A549 (cell line): ENCODE results near the gene AP3B1. TPM values are rescaled to one million over a fixed set of nuclear protein-coding genes. Genes with fewer than 3 reads are reported as not detected.
A peak's percentile ranks its signal among the peaks of the same experiment; 100 is the strongest.

Experiments used
- ATAC-seq, 2 experiments: fragments of 200-7000 bp in 1 of 2; fragments of >200 bp in 1 of 2; cut with Nextera tagmentation in 1 of 2; cut with Tn5 transposase in 1 of 2; 3 replicates each; pipeline versions ENCODE4 v1.8.0 to v1.9.1; 2018 to 2020; ENCODE audit warnings: mild to moderate bottlenecking in 1 of 2, moderate library complexity in 1 of 2
- CTCF ChIA-PET: fragments of 300-600 bp; sonication (Branson Sonifier 250); formaldehyde crosslinking; extraction: SDS; loops from one replicate; lab custom pipeline; 2021; ENCODE audit warnings: antibody characterized with exemption, inconsistent platforms; lab: Yijun Ruan, JAX
- POLR2A ChIA-PET: fragments of 350-600 bp; formaldehyde crosslinking; extraction: SDS; loops from one replicate; lab custom pipeline; 2021; ENCODE audit warnings: antibody characterized with exemption, inconsistent platforms; lab: Yijun Ruan, JAX
- DNase-seq, 2 experiments: peaks; one replicate each; pipeline versions ENCODE4 v3.0.0 to v3.0.0-alpha.2; 2011 to 2016; ENCODE audit warnings: low read depth in 1 of 2, low spot score in 1 of 2
- FAIRE-seq: peaks from 2 replicates; lab custom pipeline; 2011; peaks lifted over from hg19 to GRCh38; lab: Jason Lieb, UNC
- H3K27ac ChIP-seq, 2 experiments: fragments of >200 bp; sonication (Bioruptor Twin); formaldehyde crosslinking; 3 replicates each; pipeline ENCODE4 v1.5.1; 2016 to 2017
- H3K4me1 ChIP-seq: fragments of >200 bp; sonication (Bioruptor Twin); formaldehyde crosslinking; 3 replicates; pipeline ENCODE4 v1.6.1; 2016
- H3K4me2 ChIP-seq: fragments of >200 bp; sonication (Bioruptor Twin); formaldehyde crosslinking; 3 replicates; pipeline ENCODE4 v1.6.1; 2016
- H3K4me3 ChIP-seq: fragments of >200 bp; sonication (Bioruptor Twin); formaldehyde crosslinking; 3 replicates; pipeline ENCODE4 v1.5.1; 2016
- H3K9me3 ChIP-seq: fragments of >200 bp; sonication (Bioruptor Twin); formaldehyde crosslinking; 3 replicates; pipeline ENCODE4 v1.6.1; 2016
- CHD4 ChIP-seq: fragments of 200-600 bp; sonication (generic); IDR thresholded peaks from 2 replicates; pipeline ENCODE4 v1.6.1; 2016; ENCODE audit warnings: antibody characterized with exemption, mild to moderate bottlenecking, borderline replicate concordance
- ESRRA ChIP-seq: fragments of 150-350 bp; IDR thresholded peaks from 2 replicates; pipeline ENCODE4 v1.6.1; 2014; ENCODE audit warnings: mild to moderate bottlenecking, low read length, borderline replicate concordance
- FOSB ChIP-seq: fragments of 250-450 bp; sonication (Bioruptor Pico); IDR thresholded peaks from 2 replicates; pipeline ENCODE4 v1.5.0; 2020; ENCODE audit warnings: mild to moderate bottlenecking, moderate library complexity
- FOSL2 ChIP-seq, 2 experiments: fragments of 450-650 bp in 1 of 2; fragments of >200 bp in 1 of 2; sonication (Bioruptor Twin) in 1 of 2; formaldehyde crosslinking; IDR thresholded peaks; 2 replicates each; pipeline versions ENCODE4 v1.5.0 to v1.6.1; 2016 to 2020; ENCODE audit warnings: mild to moderate bottlenecking in 1 of 2, moderate library complexity in 1 of 2
- GATA3 ChIP-seq: IDR thresholded peaks from 2 replicates; pipeline ENCODE4 v1.6.1; 2012; ENCODE audit warnings: borderline replicate concordance
- HDAC2 ChIP-seq: fragments of 200-600 bp; sonication (generic); IDR thresholded peaks from 2 replicates; pipeline ENCODE4 v1.6.1; 2016
- HEYL ChIP-seq: fragments of 250-450 bp; sonication (Bioruptor Pico); IDR thresholded peaks from 2 replicates; pipeline ENCODE4 v1.8.0; 2021; ENCODE audit warnings: mild to moderate bottlenecking, moderate library complexity
- HOXA7 ChIP-seq: fragments of 250-450 bp; sonication (Bioruptor Pico); IDR thresholded peaks from 2 replicates; pipeline ENCODE4 v1.5.0; 2020; ENCODE audit warnings: mild to moderate bottlenecking, moderate library complexity
- KDM5A ChIP-seq: fragments of 200-600 bp; sonication (generic); IDR thresholded peaks from 2 replicates; pipeline ENCODE4 v1.6.1; 2016; ENCODE audit warnings: antibody characterized with exemption, mild to moderate bottlenecking
- MAFK ChIP-seq: fragments of 450-650 bp; IDR thresholded peaks from 2 replicates; pipeline ENCODE4 v1.6.1; 2014; ENCODE audit not compliant: partially characterized antibody
- RNF2 ChIP-seq: fragments of 200-600 bp; sonication (generic); IDR thresholded peaks from 2 replicates; pipeline ENCODE4 v1.6.1; 2016; ENCODE audit warnings: low read depth, mild to moderate bottlenecking, antibody characterized with exemption, moderate library complexity, borderline replicate concordance
- SMC3 ChIP-seq: fragments of >200 bp; sonication (Bioruptor Twin); formaldehyde crosslinking; IDR thresholded peaks from 3 replicates; pipeline ENCODE4 v1.6.1; 2018; ENCODE audit warnings: inconsistent platforms
- SREBF2 ChIP-seq: fragments of 450-650 bp; IDR thresholded peaks from 2 replicates; pipeline ENCODE4 v1.6.1; 2014; ENCODE audit warnings: mild to moderate bottlenecking, moderate library complexity
- ZSCAN20 ChIP-seq: fragments of 250-450 bp; sonication (Bioruptor Pico); IDR thresholded peaks from 2 replicates; pipeline ENCODE4 v1.8.0; 2022; ENCODE audit warnings: mild to moderate bottlenecking, moderate library complexity
- WGBS: methylation state at CpG from one replicate; pipeline ENCODE4 v1.1.6; 2017; ENCODE audit errors: missing lambda C conversion rate; 5-methylcytosine and 5-hydroxymethylcytosine counted together
- polyA plus RNA-seq, 4 experiments: library from polyadenylated mRNA; depleted of rRNA in 3 of 4; stranded (reverse); fragments of >200 nt; fragmentation: RNase III in 1 of 4; extraction: RNeasy Plus Mini Kit Qiagen cat#74134 plus additional on column Dnase treatment in 1 of 4; gene quantifications; 2 replicates in 3 of 4; 3 replicates in 1 of 4; pipeline ENCODE4 v1.2.3, GENCODE V29; 2011 to 2017
- TF ChIP-seq, protein P1 (sequence below): fragments of 450-650 bp; IDR thresholded peaks from 2 replicates; pipeline ENCODE4 v1.6.1; 2014; ENCODE audit warnings: antibody characterized with exemption
- TF ChIP-seq, protein P2 (sequence below): fragments of >200 bp; sonication (Bioruptor Twin); formaldehyde crosslinking; IDR thresholded peaks from 3 replicates; pipeline ENCODE4 v1.5.1; 2016
- TF ChIP-seq, protein P3 (sequence below): fragments of 200-600 bp; sonication (generic); IDR thresholded peaks from 2 replicates; pipeline ENCODE4 v1.6.1; 2016; ENCODE audit warnings: antibody characterized with exemption, mild to moderate bottlenecking, moderate library complexity

Gene AP3B1
- polyA plus RNA-seq, 2 of the 4 experiments (the other 2 are of a cell fraction) = 52.4 to 70.5 TPM

GRCh38 chr5:78025540-78025939, 269.0 kb downstream of the AP3B1 start (continued):
- TF ChIP-seq, protein P1, sequence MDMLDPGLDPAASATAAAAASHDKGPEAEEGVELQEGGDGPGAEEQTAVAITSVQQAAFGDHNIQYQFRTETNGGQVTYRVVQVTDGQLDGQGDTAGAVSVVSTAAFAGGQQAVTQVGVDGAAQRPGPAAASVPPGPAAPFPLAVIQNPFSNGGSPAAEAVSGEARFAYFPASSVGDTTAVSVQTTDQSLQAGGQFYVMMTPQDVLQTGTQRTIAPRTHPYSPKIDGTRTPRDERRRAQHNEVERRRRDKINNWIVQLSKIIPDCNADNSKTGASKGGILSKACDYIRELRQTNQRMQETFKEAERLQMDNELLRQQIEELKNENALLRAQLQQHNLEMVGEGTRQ = no peak
- TF ChIP-seq HDAC2 = no peak
- no peak for TF ChIP-seq SMC3
- TF ChIP-seq SREBF2 = no peak

DNA sequence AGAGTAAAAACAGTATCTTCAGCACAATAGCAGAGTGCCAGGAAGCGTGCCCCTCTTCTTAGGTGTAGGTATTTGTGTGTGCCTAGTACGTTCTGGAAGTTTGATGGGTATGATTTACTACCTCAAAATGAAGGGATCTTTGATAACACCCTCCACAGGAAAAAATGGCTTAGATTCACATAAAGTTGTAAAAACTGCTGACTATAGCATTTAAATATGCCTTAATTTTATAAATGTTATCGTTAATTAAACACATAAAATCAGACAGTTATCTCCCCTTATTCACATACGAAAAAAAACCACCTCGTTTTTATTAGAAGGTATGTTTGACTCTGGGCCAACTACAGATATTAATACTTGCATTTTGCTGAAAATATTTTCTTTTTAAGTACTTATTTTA, 274.8 kb downstream of the AP3B1 start:
- H3K4me2 ChIP-seq = no peak overlapping the region
- ATAC-seq (no peak), FAIRE-seq (no peak), DNase-seq (no peak)
- no peak overlapping the region for H3K4me3 ChIP-seq
- H3K27ac ChIP-seq = no peak overlapping the region
- no peaks in the 10 kb centered on the region for H3K9me3 ChIP-seq
- H3K4me1 ChIP-seq = no peaks in the 10 kb centered on the region
- WGBS = 86% methylated on average over 5 of the region's 5 CpGs
- TF ChIP-seq FOSL2 (IDR thresholded peaks at IDR 0.05) (no peak), FOSL2 (CRISPR knock-in tag; IDR thresholded peaks at IDR 0.05) (no peak), ZSCAN20 (CRISPR knock-in tag) (no peak), MAFK (peak; percentile 97)
- TF ChIP-seq, protein P2, sequence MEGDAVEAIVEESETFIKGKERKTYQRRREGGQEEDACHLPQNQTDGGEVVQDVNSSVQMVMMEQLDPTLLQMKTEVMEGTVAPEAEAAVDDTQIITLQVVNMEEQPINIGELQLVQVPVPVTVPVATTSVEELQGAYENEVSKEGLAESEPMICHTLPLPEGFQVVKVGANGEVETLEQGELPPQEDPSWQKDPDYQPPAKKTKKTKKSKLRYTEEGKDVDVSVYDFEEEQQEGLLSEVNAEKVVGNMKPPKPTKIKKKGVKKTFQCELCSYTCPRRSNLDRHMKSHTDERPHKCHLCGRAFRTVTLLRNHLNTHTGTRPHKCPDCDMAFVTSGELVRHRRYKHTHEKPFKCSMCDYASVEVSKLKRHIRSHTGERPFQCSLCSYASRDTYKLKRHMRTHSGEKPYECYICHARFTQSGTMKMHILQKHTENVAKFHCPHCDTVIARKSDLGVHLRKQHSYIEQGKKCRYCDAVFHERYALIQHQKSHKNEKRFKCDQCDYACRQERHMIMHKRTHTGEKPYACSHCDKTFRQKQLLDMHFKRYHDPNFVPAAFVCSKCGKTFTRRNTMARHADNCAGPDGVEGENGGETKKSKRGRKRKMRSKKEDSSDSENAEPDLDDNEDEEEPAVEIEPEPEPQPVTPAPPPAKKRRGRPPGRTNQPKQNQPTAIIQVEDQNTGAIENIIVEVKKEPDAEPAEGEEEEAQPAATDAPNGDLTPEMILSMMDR = no peak
- CTCF ChIA-PET = interaction anchor here (2.1 kb wide), 1 partner anchor 10 kb away, joined by 6 read pairs; no protein-coding TSS in a partner anchor
- POLR2A ChIA-PET = no interaction called here

DNA sequence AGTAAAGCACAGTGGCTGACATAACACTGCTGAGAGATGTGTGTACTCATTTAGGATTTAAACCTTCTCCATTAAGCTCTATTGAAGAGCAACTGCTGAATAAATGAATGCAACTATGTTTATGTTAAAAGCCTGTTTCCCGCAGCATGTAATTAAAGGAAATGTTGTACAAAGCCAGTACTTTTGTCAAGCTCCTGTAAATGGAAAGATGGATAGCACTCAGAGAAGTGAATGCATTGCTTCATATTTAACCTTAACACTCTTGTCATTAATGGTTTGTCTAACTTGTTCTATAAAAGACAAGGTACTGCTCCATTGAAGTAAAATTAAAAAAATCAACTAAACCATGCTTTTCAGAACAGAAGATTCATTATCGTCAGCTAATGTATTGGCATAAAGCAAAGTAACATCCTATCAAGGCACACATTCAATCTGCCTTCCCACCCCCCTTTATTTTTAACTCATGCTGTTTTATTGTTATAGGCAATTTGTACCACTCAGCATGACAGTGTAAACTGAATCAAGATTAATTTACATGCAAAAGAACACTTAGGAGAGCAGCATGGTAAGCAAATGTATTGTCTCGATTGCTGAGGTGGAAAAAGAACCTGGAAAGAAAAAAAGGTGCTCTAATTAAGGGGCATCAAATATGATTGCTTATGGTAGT, 277.5 kb downstream of the AP3B1 start:
- CTCF ChIA-PET = no interaction called here

DNA sequence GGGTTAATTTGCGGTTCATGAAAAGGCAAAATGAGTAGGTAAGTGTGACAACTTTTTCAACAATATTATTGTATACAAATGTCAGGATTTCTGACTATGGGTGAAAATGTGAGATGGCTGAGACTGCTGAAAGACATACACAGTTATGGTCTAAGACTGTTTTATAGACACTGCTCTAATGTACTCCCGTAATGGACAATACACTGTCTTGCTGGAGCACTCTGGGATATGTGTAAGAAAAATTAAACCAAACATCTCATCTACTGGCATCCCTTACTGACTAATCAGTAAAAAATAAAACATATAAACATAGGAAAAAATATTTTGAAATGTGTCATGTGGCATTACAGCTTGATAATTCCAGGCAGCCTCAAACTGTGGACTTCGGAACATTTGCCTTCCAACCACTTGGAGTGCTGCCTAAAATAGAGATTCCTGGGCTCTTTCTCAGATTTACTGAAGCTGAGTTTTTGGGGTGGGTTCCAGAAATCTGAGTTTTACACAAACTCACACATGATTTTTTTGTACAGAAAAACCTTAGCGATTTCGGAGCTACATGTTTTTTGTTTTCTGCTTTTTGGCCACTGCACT, 284.5 kb downstream of the AP3B1 start:
- WGBS = 91% methylated on average over 5 of the region's 5 CpGs
- FAIRE-seq = no peak
- 0 out of 3 replicates have a peak, but pooled peaks cover 2% of the 10 kb centered on the region for H3K4me1 ChIP-seq
- TF ChIP-seq KDM5A (no peak), ESRRA (no peak), FOSB (CRISPR knock-in tag) (no peak), HDAC2 (no peak), HEYL (CRISPR knock-in tag) (no peak), HOXA7 (no peak), CHD4 (no peak), GATA3 (no peak), RNF2 (no peak)
- TF ChIP-seq, protein P3, sequence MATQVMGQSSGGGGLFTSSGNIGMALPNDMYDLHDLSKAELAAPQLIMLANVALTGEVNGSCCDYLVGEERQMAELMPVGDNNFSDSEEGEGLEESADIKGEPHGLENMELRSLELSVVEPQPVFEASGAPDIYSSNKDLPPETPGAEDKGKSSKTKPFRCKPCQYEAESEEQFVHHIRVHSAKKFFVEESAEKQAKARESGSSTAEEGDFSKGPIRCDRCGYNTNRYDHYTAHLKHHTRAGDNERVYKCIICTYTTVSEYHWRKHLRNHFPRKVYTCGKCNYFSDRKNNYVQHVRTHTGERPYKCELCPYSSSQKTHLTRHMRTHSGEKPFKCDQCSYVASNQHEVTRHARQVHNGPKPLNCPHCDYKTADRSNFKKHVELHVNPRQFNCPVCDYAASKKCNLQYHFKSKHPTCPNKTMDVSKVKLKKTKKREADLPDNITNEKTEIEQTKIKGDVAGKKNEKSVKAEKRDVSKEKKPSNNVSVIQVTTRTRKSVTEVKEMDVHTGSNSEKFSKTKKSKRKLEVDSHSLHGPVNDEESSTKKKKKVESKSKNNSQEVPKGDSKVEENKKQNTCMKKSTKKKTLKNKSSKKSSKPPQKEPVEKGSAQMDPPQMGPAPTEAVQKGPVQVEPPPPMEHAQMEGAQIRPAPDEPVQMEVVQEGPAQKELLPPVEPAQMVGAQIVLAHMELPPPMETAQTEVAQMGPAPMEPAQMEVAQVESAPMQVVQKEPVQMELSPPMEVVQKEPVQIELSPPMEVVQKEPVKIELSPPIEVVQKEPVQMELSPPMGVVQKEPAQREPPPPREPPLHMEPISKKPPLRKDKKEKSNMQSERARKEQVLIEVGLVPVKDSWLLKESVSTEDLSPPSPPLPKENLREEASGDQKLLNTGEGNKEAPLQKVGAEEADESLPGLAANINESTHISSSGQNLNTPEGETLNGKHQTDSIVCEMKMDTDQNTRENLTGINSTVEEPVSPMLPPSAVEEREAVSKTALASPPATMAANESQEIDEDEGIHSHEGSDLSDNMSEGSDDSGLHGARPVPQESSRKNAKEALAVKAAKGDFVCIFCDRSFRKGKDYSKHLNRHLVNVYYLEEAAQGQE = no peak
- H3K9me3 ChIP-seq = no peaks in the 10 kb centered on the region
- ChIA-PET CTCF (interaction anchor here (0.6 to 2.8 kb wide), 14 partner anchors 9 to 449 kb away, joined by 3 to 14 read pairs (median 4); partner anchors contain the start of gene AP3B1), POLR2A (no interaction called here)
- ATAC-seq = no peak
- H3K4me2 ChIP-seq = no peak overlapping the region; the same call in 2 of the 3 replicates
- no peak for DNase-seq
- H3K4me3 ChIP-seq = no peak overlapping the region
- no peak overlapping the region for H3K27ac ChIP-seq

More for the DNA sequence above, 277.5 kb downstream of the AP3B1 start:
- FAIRE-seq (no peak), ATAC-seq (no peak), DNase-seq (no peak)
- H3K4me3 ChIP-seq = no peak overlapping the region
- TF ChIP-seq MAFK = no peak
- no peak overlapping the region for H3K27ac ChIP-seq
- POLR2A ChIA-PET = no interaction called here
- H3K9me3 ChIP-seq = no peaks in the 10 kb centered on the region
- H3K4me1 ChIP-seq = no peaks in the 10 kb centered on the region
- 92% methylated on average over 3 of the region's 3 CpGs for WGBS
- no peak overlapping the region for H3K4me2 ChIP-seq
